SK-N-MC (cell line): ENCODE data around the gene GIMD1.

Source experiments
- EZH2 ChIP-seq: fragments of 200-600 bp; sonication (generic); IDR thresholded peaks from one replicate; pipeline ENCODE4 v1.6.1; 2017; ENCODE audit warnings: antibody characterized with exemption
- FOXP2 ChIP-seq: optimal IDR thresholded peaks from 2 replicates; pipeline ENCODE3; 2011; ENCODE audit warnings: mild to moderate bottlenecking, moderate library complexity; ENCODE audit not compliant: insufficient read depth; ENCODE audit errors: extremely low read length, control extremely low read depth
- POLR2AphosphoS5 ChIP-seq: IDR thresholded peaks from 2 replicates; pipeline ENCODE4 v1.6.1; 2012; ENCODE audit warnings: mild to moderate bottlenecking, low read depth, low read length, borderline replicate concordance

DNA sequence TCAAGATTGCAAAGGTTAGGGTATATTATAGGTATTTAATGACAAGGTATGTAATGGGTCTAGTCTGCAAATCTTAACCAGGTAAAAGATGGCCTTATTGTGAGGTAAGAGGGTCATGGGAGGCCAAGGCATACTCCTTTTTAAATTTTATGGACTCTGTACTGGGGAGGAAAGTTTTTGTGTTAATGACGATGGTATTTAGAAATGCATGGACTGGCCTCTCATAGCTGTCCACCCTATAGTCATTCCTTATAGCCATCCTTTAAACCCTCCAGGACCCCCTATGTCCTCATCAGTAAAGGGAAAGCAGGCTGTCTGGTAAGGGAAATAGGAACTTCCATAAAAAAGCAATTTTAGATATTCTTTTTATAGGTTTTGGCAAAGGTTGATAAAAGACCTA, 50.8 kb downstream of the GIMD1 start:
- no peak for TF ChIP-seq EZH2
- no peak for TF ChIP-seq POLR2AphosphoS5
- no peak for TF ChIP-seq FOXP2
